ENCODE results near the gene GAS2L3.

Gene GAS2L3

GRCh38 chr12:100534625-100535227, 38.8 kb upstream of the GAS2L3 start:
- no peaks in the 10 kb centered on the region for H3K9me3 ChIP-seq (ENCODE audit: severe bottlenecking)
- no peaks in the 10 kb centered on the region for H3K36me3 ChIP-seq
- no peak overlapping the region for H3K27ac ChIP-seq
- DNase-seq: no peak
- H3K4me3 ChIP-seq (ENCODE audit: low read depth, low read length): no peak overlapping the region
- no peaks in the 10 kb centered on the region for H3K27me3 ChIP-seq (ENCODE audit: insufficient read depth, low read depth, severe bottlenecking)
- no peak for TF ChIP-seq CTCF (IDR thresholded peaks at IDR 0.05; ENCODE audit: low read depth, low read length)

- Histone ChIP-seq H3K27ac (no peak overlapping the region), H3K4me3 (ENCODE audit: low read depth, low read length) (no peak overlapping the region), H3K27me3 (ENCODE audit: insufficient read depth, low read depth, severe bottlenecking) (no peaks in the 10 kb centered on the region), H3K36me3 (no peaks in the 10 kb centered on the region), H3K9me3 (ENCODE audit: severe bottlenecking) (no peaks in the 10 kb centered on the region)
- DNase-seq: no peak
- TF ChIP-seq CTCF (IDR thresholded peaks at IDR 0.05; ENCODE audit: low read depth, low read length): no peak
Observed at GRCh38 chr12:100539202-100539601, 34.3 kb upstream of the GAS2L3 start.

GRCh38 chr12:100544165-100544564, 29.3 kb upstream of the GAS2L3 start:
- TF ChIP-seq CTCF (IDR thresholded peaks at IDR 0.05; ENCODE audit: low read depth, low read length): no peak
- no peak for DNase-seq

GRCh38 chr12:100545092-100545491, 28.4 kb upstream of the GAS2L3 start:
- Histone ChIP-seq H3K36me3 (no peaks in the 10 kb centered on the region), H3K27ac (no peak overlapping the region), H3K4me3 (ENCODE audit: low read depth, low read length) (no peak overlapping the region), H3K27me3 (ENCODE audit: insufficient read depth, low read depth, severe bottlenecking) (no peaks in the 10 kb centered on the region), H3K9me3 (ENCODE audit: severe bottlenecking) (no peaks in the 10 kb centered on the region)
- TF ChIP-seq CTCF (IDR thresholded peaks at IDR 0.05; ENCODE audit: low read depth, low read length): no peak
- DNase-seq: no peak

More at GRCh38 chr12:100544165-100544564, 29.3 kb upstream of the GAS2L3 start:
- Histone ChIP-seq H3K4me3 (ENCODE audit: low read depth, low read length) (no peak overlapping the region), H3K36me3 (no peaks in the 10 kb centered on the region), H3K27me3 (ENCODE audit: insufficient read depth, low read depth, severe bottlenecking) (no peaks in the 10 kb centered on the region), H3K27ac (no peak overlapping the region), H3K9me3 (ENCODE audit: severe bottlenecking) (no peaks in the 10 kb centered on the region)

GRCh38 chr12:100553936-100554335, 19.5 kb upstream of the GAS2L3 start:
- H3K27ac ChIP-seq: peak overlapping the region; percentile 15
- H3K4me3 ChIP-seq (ENCODE audit: low read depth, low read length): no peak overlapping the region
- no peaks in the 10 kb centered on the region for H3K36me3 ChIP-seq
- no peaks in the 10 kb centered on the region for H3K9me3 ChIP-seq (ENCODE audit: severe bottlenecking)
- peak; percentile 76 for DNase-seq
- no peaks in the 10 kb centered on the region for H3K27me3 ChIP-seq (ENCODE audit: insufficient read depth, low read depth, severe bottlenecking)
- TF ChIP-seq CTCF (IDR thresholded peaks at IDR 0.05; ENCODE audit: low read depth, low read length): no peak

- no peaks in the 10 kb centered on the region for H3K36me3 ChIP-seq
- peak; percentile 38 for DNase-seq
- H3K4me3 ChIP-seq (ENCODE audit: low read depth, low read length): no peak overlapping the region
- TF ChIP-seq CTCF (IDR thresholded peaks at IDR 0.05; ENCODE audit: low read depth, low read length): peak; percentile 83
- no peaks in the 10 kb centered on the region for H3K9me3 ChIP-seq (ENCODE audit: severe bottlenecking)
- H3K27ac ChIP-seq: peak overlapping the region; percentile 15; the same call in 1 of the 2 replicates
- H3K27me3 ChIP-seq (ENCODE audit: insufficient read depth, low read depth, severe bottlenecking): no peaks in the 10 kb centered on the region
Observed at GRCh38 chr12:100554608-100555077, 18.8 kb upstream of the GAS2L3 start.
